ACHN (cell line): ENCODE measurements around the gene FBXL13.
"Not testable (repeated sequence)": the region's sequence is repeated elsewhere in the genome, so short reads cannot be mapped to it uniquely, and the experiment has no call there.

Source experiments
- DNase-seq: peaks from one replicate; pipeline ENCODE4 v3.0.0-alpha.2; 2015
- in situ Hi-C: cut with HindIII; loops from 2 replicates; pipeline ENCODE4 v1.10.0; 2017; ENCODE audit warnings: low sequenced_read_pairs, low pct_ligation_motif_present, low pct_unique_long_range_greater_than_20kb

FBXL13 gene

GRCh38 chr7:103037823-103038739 is 36.5 kb downstream of the FBXL13 start:
- in situ Hi-C loops, DNase-seq: not testable (repeated sequence)

- DNase-seq = no peak
- in situ Hi-C loops = no loop called here
These were observed 37.1 kb downstream of the FBXL13 start for GRCh38 chr7:103037476-103037822.

- DNase-seq, in situ Hi-C loops: not testable (repeated sequence)
These were observed 40.3 kb downstream of the FBXL13 start for GRCh38 chr7:103034318-103034717.

- in situ Hi-C loops = no loop called here
- no peak for DNase-seq
These were observed 42.8 kb downstream of the FBXL13 start for GRCh38 chr7:103031781-103032180.

GRCh38 chr7:103031024-103031423 is 43.6 kb downstream of the FBXL13 start:
- DNase-seq = no peak
- in situ Hi-C loops = no loop called here

- in situ Hi-C loops = no loop called here
- no peak for DNase-seq
These were observed 49.3 kb downstream of the FBXL13 start for GRCh38 chr7:103025341-103025740.

- in situ Hi-C loops, DNase-seq: not testable (repeated sequence)
These were observed 51.0 kb downstream of the FBXL13 start for GRCh38 chr7:103023578-103023977.

- in situ Hi-C loops = not testable (repeated sequence)
These were observed 53.1 kb downstream of the FBXL13 start for GRCh38 chr7:103021490-103021889.

GRCh38 chr7:103020876-103021275 is 53.7 kb downstream of the FBXL13 start:
- in situ Hi-C loops, DNase-seq: not testable (repeated sequence)

More at GRCh38 chr7:103021490-103021889, 53.1 kb downstream of the FBXL13 start:
- not testable (repeated sequence) for DNase-seq

- in situ Hi-C loops, DNase-seq: not testable (repeated sequence)
These were observed 56.3 kb downstream of the FBXL13 start for GRCh38 chr7:103018295-103018694.

- DNase-seq = no peak
- in situ Hi-C loops = no loop called here
These were observed 62.9 kb downstream of the FBXL13 start for GRCh38 chr7:103011650-103012049.

- no peak for DNase-seq
- in situ Hi-C loops = no loop called here
These were observed 64.4 kb downstream of the FBXL13 start for GRCh38 chr7:103010211-103010610.

- no peak for DNase-seq
- in situ Hi-C loops = no loop called here
These were observed 65.0 kb downstream of the FBXL13 start for GRCh38 chr7:103009466-103010185.

- in situ Hi-C loops = no loop called here
- DNase-seq = no peak
These were observed 71.6 kb downstream of the FBXL13 start for GRCh38 chr7:103003004-103003403.

GRCh38 chr7:103001210-103001609 is 73.4 kb downstream of the FBXL13 start:
- in situ Hi-C loops = no loop called here
- no peak for DNase-seq

GRCh38 chr7:102996957-102997356 is 77.6 kb downstream of the FBXL13 start:
- no peak for DNase-seq
- in situ Hi-C loops = no loop called here

GRCh38 chr7:102995609-102996008 is 79.0 kb downstream of the FBXL13 start:
- in situ Hi-C loops, DNase-seq: not testable (repeated sequence)

GRCh38 chr7:102994567-102994966 is 80.0 kb downstream of the FBXL13 start:
- DNase-seq = no peak
- in situ Hi-C loops = no loop called here

GRCh38 chr7:102993718-102994029 is 80.9 kb downstream of the FBXL13 start:
- in situ Hi-C loops = no loop called here
- no peak for DNase-seq
